Measurements from ENCODE around the gene ACTR3. TPM values are rescaled to one million over a fixed set of nuclear protein-coding genes. Genes with fewer than 3 reads are reported as not detected.

The ACTR3 gene
- total RNA-seq, 1 experiment from 2014 or later, result 169 TPM

- no peak for TF ChIP-seq ZNF317 (CRISPR knock-in tag; IDR thresholded peaks at IDR 0.05; ENCODE audit: borderline replicate concordance, low read depth)
- TF ChIP-seq, protein P1, sequence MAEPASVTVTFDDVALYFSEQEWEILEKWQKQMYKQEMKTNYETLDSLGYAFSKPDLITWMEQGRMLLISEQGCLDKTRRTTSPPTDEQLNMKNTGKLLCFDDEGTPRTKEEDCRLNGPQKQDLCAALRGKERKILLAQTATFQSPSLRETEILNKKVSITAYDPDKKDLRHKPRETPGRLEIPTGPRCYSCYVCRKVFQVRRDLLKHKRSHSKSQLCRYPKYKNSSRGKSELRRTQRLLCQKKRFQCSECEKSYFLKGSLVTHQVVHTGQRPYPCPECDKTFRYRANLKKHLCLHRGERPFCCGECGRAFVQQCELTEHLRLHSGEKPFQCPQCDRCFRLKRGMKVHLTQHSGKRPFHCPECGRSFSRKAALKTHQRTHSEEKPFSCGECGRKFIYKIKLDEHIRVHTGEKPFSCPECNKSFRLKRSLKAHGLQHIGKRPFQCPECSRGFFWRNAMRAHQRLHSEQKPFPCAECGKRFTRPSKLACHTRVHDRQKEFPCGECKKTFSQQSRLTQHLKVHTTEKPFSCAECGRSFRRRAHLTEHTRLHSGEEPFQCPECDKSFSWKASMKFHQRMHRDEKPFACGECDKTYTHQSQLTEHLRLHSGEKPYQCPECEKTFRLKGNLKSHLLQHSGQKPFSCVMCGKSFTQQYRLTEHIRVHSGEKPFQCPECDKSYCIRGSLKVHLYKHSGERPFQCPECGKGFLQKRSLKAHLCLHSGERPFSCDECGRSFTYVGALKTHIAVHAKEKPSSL (CRISPR knock-in tag; conservative IDR thresholded peaks at IDR 0.05), result no peak
- TF ChIP-seq EMX1 (CRISPR knock-in tag; IDR thresholded peaks at IDR 0.05), result no peak
- TF ChIP-seq FOXJ3 (CRISPR knock-in tag; IDR thresholded peaks at IDR 0.05; ENCODE audit: borderline replicate concordance), result no peak
- no peak for TF ChIP-seq NR2C2 (CRISPR knock-in tag; IDR thresholded peaks at IDR 0.05)
- TF ChIP-seq MYBL2 (CRISPR knock-in tag; IDR thresholded peaks at IDR 0.05), result no peak
- no peak for TF ChIP-seq PRRX2 (CRISPR knock-in tag; IDR thresholded peaks at IDR 0.05)
- no peak for TF ChIP-seq ZNF121 (CRISPR knock-in tag; IDR thresholded peaks at IDR 0.05)
- no peak for TF ChIP-seq GRHL2 (CRISPR knock-in tag; IDR thresholded peaks at IDR 0.05; ENCODE audit: insufficient replicate concordance, severe bottlenecking)
- no peak for TF ChIP-seq GABPB1 (CRISPR knock-in tag; IDR thresholded peaks at IDR 0.05)
- TF ChIP-seq, protein P2, sequence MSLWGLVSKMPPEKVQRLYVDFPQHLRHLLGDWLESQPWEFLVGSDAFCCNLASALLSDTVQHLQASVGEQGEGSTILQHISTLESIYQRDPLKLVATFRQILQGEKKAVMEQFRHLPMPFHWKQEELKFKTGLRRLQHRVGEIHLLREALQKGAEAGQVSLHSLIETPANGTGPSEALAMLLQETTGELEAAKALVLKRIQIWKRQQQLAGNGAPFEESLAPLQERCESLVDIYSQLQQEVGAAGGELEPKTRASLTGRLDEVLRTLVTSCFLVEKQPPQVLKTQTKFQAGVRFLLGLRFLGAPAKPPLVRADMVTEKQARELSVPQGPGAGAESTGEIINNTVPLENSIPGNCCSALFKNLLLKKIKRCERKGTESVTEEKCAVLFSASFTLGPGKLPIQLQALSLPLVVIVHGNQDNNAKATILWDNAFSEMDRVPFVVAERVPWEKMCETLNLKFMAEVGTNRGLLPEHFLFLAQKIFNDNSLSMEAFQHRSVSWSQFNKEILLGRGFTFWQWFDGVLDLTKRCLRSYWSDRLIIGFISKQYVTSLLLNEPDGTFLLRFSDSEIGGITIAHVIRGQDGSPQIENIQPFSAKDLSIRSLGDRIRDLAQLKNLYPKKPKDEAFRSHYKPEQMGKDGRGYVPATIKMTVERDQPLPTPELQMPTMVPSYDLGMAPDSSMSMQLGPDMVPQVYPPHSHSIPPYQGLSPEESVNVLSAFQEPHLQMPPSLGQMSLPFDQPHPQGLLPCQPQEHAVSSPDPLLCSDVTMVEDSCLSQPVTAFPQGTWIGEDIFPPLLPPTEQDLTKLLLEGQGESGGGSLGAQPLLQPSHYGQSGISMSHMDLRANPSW (CRISPR knock-in tag; conservative IDR thresholded peaks at IDR 0.05; ENCODE audit: low read depth), result no peak
- TF ChIP-seq, protein P3, sequence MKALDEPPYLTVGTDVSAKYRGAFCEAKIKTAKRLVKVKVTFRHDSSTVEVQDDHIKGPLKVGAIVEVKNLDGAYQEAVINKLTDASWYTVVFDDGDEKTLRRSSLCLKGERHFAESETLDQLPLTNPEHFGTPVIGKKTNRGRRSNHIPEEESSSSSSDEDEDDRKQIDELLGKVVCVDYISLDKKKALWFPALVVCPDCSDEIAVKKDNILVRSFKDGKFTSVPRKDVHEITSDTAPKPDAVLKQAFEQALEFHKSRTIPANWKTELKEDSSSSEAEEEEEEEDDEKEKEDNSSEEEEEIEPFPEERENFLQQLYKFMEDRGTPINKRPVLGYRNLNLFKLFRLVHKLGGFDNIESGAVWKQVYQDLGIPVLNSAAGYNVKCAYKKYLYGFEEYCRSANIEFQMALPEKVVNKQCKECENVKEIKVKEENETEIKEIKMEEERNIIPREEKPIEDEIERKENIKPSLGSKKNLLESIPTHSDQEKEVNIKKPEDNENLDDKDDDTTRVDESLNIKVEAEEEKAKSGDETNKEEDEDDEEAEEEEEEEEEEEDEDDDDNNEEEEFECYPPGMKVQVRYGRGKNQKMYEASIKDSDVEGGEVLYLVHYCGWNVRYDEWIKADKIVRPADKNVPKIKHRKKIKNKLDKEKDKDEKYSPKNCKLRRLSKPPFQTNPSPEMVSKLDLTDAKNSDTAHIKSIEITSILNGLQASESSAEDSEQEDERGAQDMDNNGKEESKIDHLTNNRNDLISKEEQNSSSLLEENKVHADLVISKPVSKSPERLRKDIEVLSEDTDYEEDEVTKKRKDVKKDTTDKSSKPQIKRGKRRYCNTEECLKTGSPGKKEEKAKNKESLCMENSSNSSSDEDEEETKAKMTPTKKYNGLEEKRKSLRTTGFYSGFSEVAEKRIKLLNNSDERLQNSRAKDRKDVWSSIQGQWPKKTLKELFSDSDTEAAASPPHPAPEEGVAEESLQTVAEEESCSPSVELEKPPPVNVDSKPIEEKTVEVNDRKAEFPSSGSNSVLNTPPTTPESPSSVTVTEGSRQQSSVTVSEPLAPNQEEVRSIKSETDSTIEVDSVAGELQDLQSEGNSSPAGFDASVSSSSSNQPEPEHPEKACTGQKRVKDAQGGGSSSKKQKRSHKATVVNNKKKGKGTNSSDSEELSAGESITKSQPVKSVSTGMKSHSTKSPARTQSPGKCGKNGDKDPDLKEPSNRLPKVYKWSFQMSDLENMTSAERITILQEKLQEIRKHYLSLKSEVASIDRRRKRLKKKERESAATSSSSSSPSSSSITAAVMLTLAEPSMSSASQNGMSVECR (CRISPR knock-in tag; IDR thresholded peaks at IDR 0.05; ENCODE audit: borderline replicate concordance), result no peak
- TF ChIP-seq ZNF416 (CRISPR knock-in tag; IDR thresholded peaks at IDR 0.05), result no peak
- no peak for TF ChIP-seq CREB1 (CRISPR knock-in tag; IDR thresholded peaks at IDR 0.05)
- no peak for TF ChIP-seq ZBTB43 (CRISPR knock-in tag; IDR thresholded peaks at IDR 0.05)
- no peak for TF ChIP-seq GTF2I (CRISPR knock-in tag; conservative IDR thresholded peaks at IDR 0.05)
- no peak for TF ChIP-seq ATF2 (CRISPR knock-in tag; IDR thresholded peaks at IDR 0.05; ENCODE audit: borderline replicate concordance, low read depth)
- TF ChIP-seq NFATC4 (CRISPR knock-in tag; IDR thresholded peaks at IDR 0.05), result no peak
- no peak for TF ChIP-seq OVOL2 (CRISPR knock-in tag; IDR thresholded peaks at IDR 0.05; ENCODE audit: borderline replicate concordance)
- no peak for TF ChIP-seq ZNF423 (CRISPR knock-in tag; IDR thresholded peaks at IDR 0.05)
- POLR2A ChIA-PET, result no interaction called here
- ATAC-seq (no peak), DNase-seq (ENCODE audit: low spot score) (no peak)
- CTCF ChIA-PET, result no interaction called here
- peaks cover 3% of the 10 kb centered on the region; the same call in 1 of the 2 replicates for H3K27me3 Mint-ChIP-seq (ENCODE audit: low read depth)
- H3K9me3 Mint-ChIP-seq, result peaks cover 26% of the 10 kb centered on the region
- no peak overlapping the region for H3K4me3 Mint-ChIP-seq
- no peaks in the 10 kb centered on the region for H3K4me1 Mint-ChIP-seq
- peaks cover 9% of the 10 kb centered on the region for H3K36me3 Mint-ChIP-seq
- no peak overlapping the region for H3K27ac Mint-ChIP-seq
Observed at GRCh38 chr2:113972766-113973165, 82.9 kb downstream of the ACTR3 start.

Measured in WTC11 (cell line).